ENCODE data around the gene HERPUD2. TPM values are rescaled to one million over a fixed set of nuclear protein-coding genes. Genes with fewer than 3 reads are reported as not detected.

The HERPUD2 gene
- total and polyA plus RNA-seq, 2 of the 8 experiments (the other 6 are each of a cell fraction or from before 2014, with no cell fraction given), result 18.3 to 27.3 TPM

GRCh38 chr7:35694784-35695472 is at the start of gene HERPUD2 (continued):
- TF ChIP-seq GTF2F1 (IDR thresholded peaks at IDR 0.05; ENCODE audit: borderline replicate concordance, low read depth, low read length) (peak; percentile 83; the same call in 1 of the 2 replicates), BRCA1 (IDR thresholded peaks at IDR 0.05; ENCODE audit: low read depth, low read length) (peak; percentile 50; the same call in 1 of the 2 replicates), POLR2AphosphoS5 (IDR thresholded peaks at IDR 0.05; ENCODE audit: low read depth, low read length) (peak; percentile 83), ASH2L (IDR thresholded peaks at IDR 0.05; ENCODE audit: low read length) (peak; percentile 92), RNF2 (IDR thresholded peaks at IDR 0.05; ENCODE audit: borderline replicate concordance, low read depth, low read length, missing control alignments, poor library complexity, severe bottlenecking) (no peak), HDAC6 (IDR thresholded peaks at IDR 0.05; ENCODE audit: low read depth, low read length) (no peak), POU5F1 (IDR thresholded peaks at IDR 0.05; ENCODE audit: low read depth, low read length) (no peak), SUZ12 (IDR thresholded peaks at IDR 0.05; ENCODE audit: low read length) (no peak), CBX5 (IDR thresholded peaks at IDR 0.05; ENCODE audit: low read depth, low read length) (no peak), SIRT6 (IDR thresholded peaks at IDR 0.05; ENCODE audit: low read length) (no peak), CBX8 (IDR thresholded peaks at IDR 0.05; ENCODE audit: borderline replicate concordance, low read depth, low read length) (no peak), BCL11A (IDR thresholded peaks at IDR 0.05; ENCODE audit: low read depth in 2 of 2, low read length in 2 of 2) (no peak), FOSL1 (IDR thresholded peaks at IDR 0.05; ENCODE audit: insufficient read depth, low read depth, low read length) (0 out of 2 replicates have a peak, but pooled peaks have one; percentile 18), TAF7 (optimal IDR thresholded peaks at IDR 0.05; ENCODE audit: borderline replicate concordance, low read depth, low read length) (no peak), NRF1 (IDR thresholded peaks at IDR 0.05; ENCODE audit: low read depth, low read length) (no peak), KDM1A (IDR thresholded peaks at IDR 0.05; ENCODE audit: borderline replicate concordance, low read length) (no peak), ZNF274 (IDR thresholded peaks at IDR 0.05; ENCODE audit: borderline replicate concordance, extremely low read depth, low read length) (no peak), MAFK (IDR thresholded peaks at IDR 0.05; ENCODE audit: low read depth, low read length) (no peak), SP2 (IDR thresholded peaks at IDR 0.05; ENCODE audit: low read length) (no peak), EGR1 (IDR thresholded peaks at IDR 0.05; ENCODE audit: borderline replicate concordance, low read depth, low read length) (peak; percentile 23; the same call in 1 of the 2 replicates), EZH2 (IDR thresholded peaks at IDR 0.05; ENCODE audit: low read depth, low read length, severe bottlenecking) (no peak)
- TF ChIP-seq, protein P1, sequence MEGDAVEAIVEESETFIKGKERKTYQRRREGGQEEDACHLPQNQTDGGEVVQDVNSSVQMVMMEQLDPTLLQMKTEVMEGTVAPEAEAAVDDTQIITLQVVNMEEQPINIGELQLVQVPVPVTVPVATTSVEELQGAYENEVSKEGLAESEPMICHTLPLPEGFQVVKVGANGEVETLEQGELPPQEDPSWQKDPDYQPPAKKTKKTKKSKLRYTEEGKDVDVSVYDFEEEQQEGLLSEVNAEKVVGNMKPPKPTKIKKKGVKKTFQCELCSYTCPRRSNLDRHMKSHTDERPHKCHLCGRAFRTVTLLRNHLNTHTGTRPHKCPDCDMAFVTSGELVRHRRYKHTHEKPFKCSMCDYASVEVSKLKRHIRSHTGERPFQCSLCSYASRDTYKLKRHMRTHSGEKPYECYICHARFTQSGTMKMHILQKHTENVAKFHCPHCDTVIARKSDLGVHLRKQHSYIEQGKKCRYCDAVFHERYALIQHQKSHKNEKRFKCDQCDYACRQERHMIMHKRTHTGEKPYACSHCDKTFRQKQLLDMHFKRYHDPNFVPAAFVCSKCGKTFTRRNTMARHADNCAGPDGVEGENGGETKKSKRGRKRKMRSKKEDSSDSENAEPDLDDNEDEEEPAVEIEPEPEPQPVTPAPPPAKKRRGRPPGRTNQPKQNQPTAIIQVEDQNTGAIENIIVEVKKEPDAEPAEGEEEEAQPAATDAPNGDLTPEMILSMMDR (IDR thresholded peaks at IDR 0.05; ENCODE audit: control extremely low read depth in 1 of 3, insufficient read depth in 1 of 3, low read depth in 1 of 3, low read length in 3 of 3), result no peak

Measured in H1 (cell line).